Measurements from ENCODE around the gene DLL4. TPM values are rescaled to one million over a fixed set of nuclear protein-coding genes. Genes with fewer than 3 reads are reported as not detected.

Gene DLL4
- total RNA-seq, 2 donors from 2014 or later: 0.20 to 0.64 TPM

DNA sequence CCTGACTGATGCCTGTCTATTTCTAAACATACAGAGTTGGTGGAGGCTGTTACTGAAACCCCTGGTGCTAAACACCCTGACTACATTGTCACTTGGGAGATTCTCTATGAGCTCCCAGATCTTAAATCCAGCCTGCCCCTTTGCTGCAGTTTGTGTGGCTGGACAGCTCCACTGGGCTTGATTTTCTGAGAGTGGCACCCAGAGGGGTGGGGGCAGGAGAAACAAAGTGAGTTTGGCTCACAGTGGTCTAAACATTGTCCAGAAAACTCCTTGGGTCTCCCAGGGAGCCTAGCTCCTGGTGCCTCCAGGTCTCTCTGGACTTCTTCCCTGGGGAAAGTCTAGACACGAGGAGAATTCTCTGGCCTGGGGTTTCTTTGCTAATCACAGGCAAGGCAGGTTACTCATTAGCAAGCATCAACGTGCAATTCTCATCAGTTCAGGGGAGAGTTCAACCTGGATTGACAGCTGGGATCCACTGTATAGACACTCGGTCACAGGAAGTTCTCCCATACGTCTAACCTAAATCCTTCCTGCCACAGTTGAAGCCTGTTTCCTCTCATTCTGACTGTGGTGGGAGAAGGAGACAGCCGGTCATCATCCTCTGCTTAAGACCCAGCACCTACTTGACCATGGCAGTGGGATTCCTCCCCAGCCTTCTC is 7.1 kb upstream of the DLL4 start:
- H3K4me3 ChIP-seq (ENCODE audit: low read length): no peak overlapping the region
- TF ChIP-seq, protein P1, sequence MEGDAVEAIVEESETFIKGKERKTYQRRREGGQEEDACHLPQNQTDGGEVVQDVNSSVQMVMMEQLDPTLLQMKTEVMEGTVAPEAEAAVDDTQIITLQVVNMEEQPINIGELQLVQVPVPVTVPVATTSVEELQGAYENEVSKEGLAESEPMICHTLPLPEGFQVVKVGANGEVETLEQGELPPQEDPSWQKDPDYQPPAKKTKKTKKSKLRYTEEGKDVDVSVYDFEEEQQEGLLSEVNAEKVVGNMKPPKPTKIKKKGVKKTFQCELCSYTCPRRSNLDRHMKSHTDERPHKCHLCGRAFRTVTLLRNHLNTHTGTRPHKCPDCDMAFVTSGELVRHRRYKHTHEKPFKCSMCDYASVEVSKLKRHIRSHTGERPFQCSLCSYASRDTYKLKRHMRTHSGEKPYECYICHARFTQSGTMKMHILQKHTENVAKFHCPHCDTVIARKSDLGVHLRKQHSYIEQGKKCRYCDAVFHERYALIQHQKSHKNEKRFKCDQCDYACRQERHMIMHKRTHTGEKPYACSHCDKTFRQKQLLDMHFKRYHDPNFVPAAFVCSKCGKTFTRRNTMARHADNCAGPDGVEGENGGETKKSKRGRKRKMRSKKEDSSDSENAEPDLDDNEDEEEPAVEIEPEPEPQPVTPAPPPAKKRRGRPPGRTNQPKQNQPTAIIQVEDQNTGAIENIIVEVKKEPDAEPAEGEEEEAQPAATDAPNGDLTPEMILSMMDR (conservative IDR thresholded peaks at IDR 0.05): no peak
- H3K9me3 Mint-ChIP-seq: no peaks in the 10 kb centered on the region
- no peaks in the 10 kb centered on the region for H3K36me3 ChIP-seq (ENCODE audit: control insufficient read depth, insufficient read depth, low read length)
- no peak overlapping the region for H3K27ac Mint-ChIP-seq
- 62 to 69% methylated on average over 5 of the region's 5 CpGs for WGBS, 2 experiments (ENCODE audit: insufficient coverage in 1 of 2, insufficient read length in 1 of 2)
- no peak overlapping the region for H3K9ac ChIP-seq (ENCODE audit: extremely low read depth, low read length, poor library complexity, severe bottlenecking)
- H3K27ac ChIP-seq (ENCODE audit: low read depth, low read length): no peak overlapping the region
- peaks cover 77% of the 10 kb centered on the region for H3K27me3 ChIP-seq (ENCODE audit: control insufficient read depth, insufficient read depth, low read length, poor library complexity, severe bottlenecking)
- no peak overlapping the region for H3K4me3 Mint-ChIP-seq
- no peaks in the 10 kb centered on the region for H3K9me3 ChIP-seq (ENCODE audit: control insufficient read depth, low read length)
- H3K4me1 Mint-ChIP-seq: peaks cover 7% of the 10 kb centered on the region
- DNase-seq: no peak
- no peaks in the 10 kb centered on the region for H3K36me3 Mint-ChIP-seq (ENCODE audit: low read depth)
- peaks cover 9% of the 10 kb centered on the region for H3K4me1 ChIP-seq (ENCODE audit: control insufficient read depth, insufficient read depth, low read length)
- peaks cover 93% of the 10 kb centered on the region for H3K27me3 Mint-ChIP-seq (ENCODE audit: insufficient read depth)

DNA sequence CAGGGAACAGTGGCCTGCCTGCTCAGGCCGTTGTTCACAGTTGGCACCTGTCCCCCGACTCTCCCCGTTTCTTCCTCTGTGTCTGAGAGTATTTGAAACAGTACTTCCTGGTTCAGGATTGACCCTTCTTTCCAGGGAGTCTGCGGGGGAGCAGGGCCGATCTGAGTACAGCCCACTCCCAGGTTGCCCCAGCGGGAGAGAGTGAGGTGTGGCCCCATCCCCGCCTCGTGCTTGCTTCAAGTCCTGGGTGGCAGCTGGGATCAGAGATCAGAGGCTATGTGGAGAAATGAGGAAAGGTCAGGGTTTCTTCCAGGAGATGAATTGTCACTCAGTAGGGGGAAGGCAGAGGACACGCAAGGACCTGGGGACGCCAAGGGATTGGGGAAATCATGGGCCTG is 6.5 kb upstream of the DLL4 start:
- Mint-ChIP-seq H3K27ac (no peak overlapping the region), H3K4me1 (peaks cover 9% of the 10 kb centered on the region), H3K9me3 (no peaks in the 10 kb centered on the region), H3K36me3 (ENCODE audit: low read depth) (no peaks in the 10 kb centered on the region), H3K27me3 (ENCODE audit: insufficient read depth) (peaks cover 95% of the 10 kb centered on the region), H3K4me3 (no peak overlapping the region)
- Histone ChIP-seq H3K4me3 (ENCODE audit: low read length) (no peak overlapping the region), H3K27ac (ENCODE audit: low read depth, low read length) (no peak overlapping the region), H3K4me1 (ENCODE audit: control insufficient read depth, insufficient read depth, low read length) (peaks cover 9% of the 10 kb centered on the region), H3K36me3 (ENCODE audit: control insufficient read depth, insufficient read depth, low read length) (no peaks in the 10 kb centered on the region), H3K9ac (ENCODE audit: extremely low read depth, low read length, poor library complexity, severe bottlenecking) (no peak overlapping the region), H3K27me3 (ENCODE audit: control insufficient read depth, insufficient read depth, low read length, poor library complexity, severe bottlenecking) (peaks cover 78% of the 10 kb centered on the region), H3K9me3 (ENCODE audit: control insufficient read depth, low read length) (no peaks in the 10 kb centered on the region)
- DNase-seq: no peak
- TF ChIP-seq, protein P1 (conservative IDR thresholded peaks at IDR 0.05): no peak
- 68 to 76% methylated on average over 7 to 10 of the region's 10 CpGs for WGBS, 2 experiments (ENCODE audit: insufficient coverage in 1 of 2, insufficient read length in 1 of 2)

DNA sequence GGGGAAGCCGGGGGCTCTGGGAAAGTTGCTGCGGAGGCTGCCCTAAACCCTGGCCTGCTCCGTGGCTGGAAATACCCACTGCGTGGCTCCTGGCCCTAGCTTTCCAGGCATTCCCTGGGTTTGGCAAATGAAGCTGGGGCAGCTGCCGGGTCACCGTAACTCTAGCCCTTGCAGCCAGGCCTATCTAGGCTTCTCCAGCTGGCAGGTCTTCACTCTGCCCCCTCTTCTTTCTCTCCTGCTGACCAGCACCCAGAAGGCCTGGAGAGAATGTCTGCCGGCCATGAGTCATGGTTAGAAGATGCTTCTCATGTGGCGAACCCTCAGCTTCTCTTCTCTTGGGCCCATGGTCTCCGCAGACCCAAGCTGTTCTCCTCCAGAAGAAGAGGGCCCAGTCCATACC is 5.6 kb upstream of the DLL4 start:
- H3K9me3 Mint-ChIP-seq: no peaks in the 10 kb centered on the region
- no peak overlapping the region for H3K27ac Mint-ChIP-seq
- no peaks in the 10 kb centered on the region for H3K36me3 Mint-ChIP-seq (ENCODE audit: low read depth)
- no peak for DNase-seq
- no peak overlapping the region for H3K4me3 Mint-ChIP-seq
- peaks cover 87% of the 10 kb centered on the region for H3K27me3 ChIP-seq (ENCODE audit: control insufficient read depth, insufficient read depth, low read length, poor library complexity, severe bottlenecking)
- H3K4me1 Mint-ChIP-seq: peaks cover 10% of the 10 kb centered on the region
- TF ChIP-seq, protein P1 (conservative IDR thresholded peaks at IDR 0.05): no peak
- peaks cover 98% of the 10 kb centered on the region for H3K27me3 Mint-ChIP-seq (ENCODE audit: insufficient read depth)
- H3K9me3 ChIP-seq (ENCODE audit: control insufficient read depth, low read length): no peaks in the 10 kb centered on the region
- H3K36me3 ChIP-seq (ENCODE audit: control insufficient read depth, insufficient read depth, low read length): no peaks in the 10 kb centered on the region
- no peak overlapping the region for H3K9ac ChIP-seq (ENCODE audit: extremely low read depth, low read length, poor library complexity, severe bottlenecking)
- no peak overlapping the region for H3K27ac ChIP-seq (ENCODE audit: low read depth, low read length)
- H3K4me3 ChIP-seq (ENCODE audit: low read length): no peak overlapping the region
- peaks cover 9% of the 10 kb centered on the region for H3K4me1 ChIP-seq (ENCODE audit: control insufficient read depth, insufficient read depth, low read length)
- 83 to 91% methylated on average over 1 to 9 of the region's 9 CpGs for WGBS, 2 experiments (ENCODE audit: insufficient coverage in 1 of 2, insufficient read length in 1 of 2)
